ENCODE results near the gene CHGA.

Gene CHGA

DNA sequence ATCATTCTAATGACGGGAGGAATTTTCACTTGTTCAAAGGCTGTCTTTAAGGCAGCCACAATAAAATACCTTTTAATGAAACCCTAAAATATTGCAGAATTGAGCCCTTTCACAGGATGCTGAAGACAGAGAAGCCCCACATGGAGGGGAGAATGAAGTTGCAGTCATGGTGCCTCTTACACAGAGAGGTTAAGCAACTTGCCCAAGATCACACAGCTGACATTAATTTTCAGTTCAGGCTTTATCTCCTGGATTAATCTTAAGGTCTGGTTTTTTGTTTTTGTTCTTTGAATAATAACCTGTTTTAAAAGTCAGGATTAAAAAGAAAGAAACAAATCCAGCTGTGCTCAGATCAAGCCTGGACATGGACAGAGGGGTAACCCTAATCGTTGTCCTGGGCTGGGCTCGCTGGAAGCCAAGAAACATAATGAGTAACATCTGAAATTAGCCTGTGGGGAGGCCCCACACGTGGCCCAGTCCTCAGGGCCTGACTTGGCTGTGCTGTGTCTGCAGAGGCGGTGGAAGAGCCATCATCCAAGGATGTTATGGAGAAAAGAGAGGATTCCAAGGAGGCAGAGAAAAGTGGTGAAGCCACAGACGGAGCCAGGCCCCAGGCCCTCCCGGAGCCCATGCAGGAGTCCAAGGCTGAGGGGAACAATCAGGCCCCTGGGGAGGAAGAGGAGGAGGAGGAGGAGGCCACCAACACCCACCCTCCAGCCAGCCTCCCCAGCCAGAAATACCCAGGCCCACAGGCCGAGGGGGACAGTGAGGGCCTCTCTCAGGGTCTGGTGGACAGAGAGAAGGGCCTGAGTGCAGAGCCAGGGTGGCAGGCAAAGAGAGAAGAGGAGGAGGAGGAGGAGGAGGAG is 8.0 kb downstream of the CHGA start:
- no peak for DNase-seq

DNA sequence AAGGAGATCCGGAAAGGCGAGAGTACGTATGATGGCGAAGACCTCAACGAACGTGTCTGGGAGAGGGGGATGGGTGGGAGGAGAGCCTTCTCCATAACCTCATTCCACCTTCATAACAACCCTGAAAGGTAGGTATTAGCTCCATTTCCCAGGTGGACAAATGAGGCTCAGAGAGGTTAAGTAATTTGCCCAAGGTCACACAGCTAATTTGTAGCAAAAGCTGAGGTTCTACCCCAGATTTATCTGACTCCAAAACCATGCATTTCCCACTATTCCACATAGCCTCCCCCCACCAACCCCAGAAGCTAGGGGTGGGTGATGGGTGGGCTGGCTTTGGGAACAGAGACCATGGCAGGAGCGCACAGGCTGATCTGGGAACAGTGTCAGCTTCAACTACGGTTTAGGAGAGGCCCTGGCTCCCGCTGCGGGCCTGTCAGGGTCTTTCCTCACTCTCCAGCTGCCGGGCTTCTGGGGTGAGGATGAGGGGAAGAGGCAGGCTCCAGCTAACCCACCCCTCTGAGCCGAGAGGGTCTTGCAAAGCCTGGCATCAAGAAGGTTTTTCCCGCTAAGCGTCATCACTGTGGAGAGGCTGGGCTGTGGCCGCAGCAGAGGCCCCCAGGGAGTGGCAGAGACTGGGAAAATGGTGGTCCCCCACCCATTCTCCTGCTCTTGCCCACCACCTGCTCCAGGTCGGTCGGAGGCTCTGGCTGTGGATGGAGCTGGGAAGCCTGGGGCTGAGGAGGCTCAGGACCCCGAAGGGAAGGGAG is 8.9 kb downstream of the CHGA start:
- no peak for DNase-seq

DNA sequence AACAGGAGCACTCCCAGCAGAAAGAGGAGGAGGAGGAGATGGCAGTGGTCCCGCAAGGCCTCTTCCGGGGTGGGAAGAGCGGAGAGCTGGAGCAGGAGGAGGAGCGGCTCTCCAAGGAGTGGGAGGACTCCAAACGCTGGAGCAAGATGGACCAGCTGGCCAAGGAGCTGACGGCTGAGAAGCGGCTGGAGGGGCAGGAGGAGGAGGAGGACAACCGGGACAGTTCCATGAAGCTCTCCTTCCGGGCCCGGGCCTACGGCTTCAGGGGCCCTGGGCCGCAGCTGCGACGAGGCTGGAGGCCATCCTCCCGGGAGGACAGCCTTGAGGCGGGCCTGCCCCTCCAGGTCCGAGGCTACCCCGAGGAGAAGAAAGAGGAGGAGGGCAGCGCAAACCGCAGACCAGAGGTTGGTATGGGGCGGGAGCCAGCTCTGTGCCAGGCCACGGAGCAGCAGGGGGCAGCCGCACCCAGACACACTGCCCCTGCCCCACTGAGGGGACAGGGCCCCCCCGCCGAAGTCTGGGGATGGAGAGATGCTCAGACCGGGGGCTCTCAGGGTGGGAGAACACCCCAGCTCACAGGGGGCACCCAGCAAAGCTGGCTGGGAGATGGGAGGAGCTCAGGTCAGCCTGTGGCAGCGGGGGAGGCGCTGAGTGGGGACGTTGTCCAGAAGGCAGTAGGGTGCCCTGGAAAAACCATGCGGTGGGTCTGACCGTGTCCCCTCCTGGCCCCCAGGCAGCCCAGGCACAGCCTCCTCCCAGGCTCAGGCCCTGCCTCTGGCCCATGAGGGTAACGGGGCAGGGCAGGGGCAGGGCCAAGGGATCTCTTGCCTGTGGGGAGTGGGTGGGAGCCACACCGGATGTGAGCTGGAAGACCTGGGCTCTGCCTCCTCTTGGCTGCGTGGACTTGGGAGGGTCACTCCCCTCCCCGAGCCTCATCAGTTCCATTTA is 9.8 kb downstream of the CHGA start:
- DNase-seq: no peak

DNA sequence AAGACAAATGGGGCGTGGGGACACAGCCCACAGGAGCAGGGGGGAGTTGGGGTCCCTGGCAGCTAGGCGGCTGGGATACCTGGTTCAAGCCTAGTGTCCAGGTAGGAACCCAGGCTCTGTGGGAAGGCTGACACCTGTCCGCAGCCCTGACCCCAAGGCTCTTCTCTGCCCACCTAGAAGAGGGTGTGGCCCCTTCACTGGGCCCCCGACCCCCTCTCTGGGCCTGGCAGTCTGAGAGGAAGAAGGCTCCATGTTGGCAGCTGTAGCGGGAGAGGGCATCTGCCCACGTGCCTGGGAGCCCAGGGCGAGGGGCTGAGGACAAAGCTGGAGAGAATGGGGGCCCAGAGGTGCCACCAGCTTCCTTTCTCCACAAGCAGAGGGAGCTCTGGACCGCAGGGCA is 10.5 kb downstream of the CHGA start:
- DNase-seq: no peak

GRCh38 chr14:92934196-92935085 is 11.5 kb downstream of the CHGA start:
- DNase-seq: no peak

DNA sequence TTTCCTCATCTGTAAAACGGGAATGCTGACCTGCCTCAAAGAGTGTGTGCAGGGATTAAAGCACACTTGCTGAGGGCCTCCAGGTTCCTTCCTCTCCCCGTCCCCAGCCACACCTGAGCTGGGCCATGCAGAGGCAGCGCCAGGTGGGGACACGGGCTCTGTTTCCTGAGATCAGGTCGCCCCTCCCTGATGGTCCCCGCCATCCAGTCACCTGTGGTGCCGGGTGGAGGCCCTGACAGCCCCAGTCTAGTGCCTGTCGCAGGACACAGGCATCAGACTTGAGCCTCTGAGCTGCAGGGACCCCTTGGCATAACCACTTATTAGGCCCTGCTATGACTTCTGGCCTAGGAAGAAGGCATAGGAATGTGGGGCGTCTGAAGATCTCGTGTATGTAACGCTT is 12.5 kb downstream of the CHGA start:
- DNase-seq: no peak

- no peak for DNase-seq
Observed at GRCh38 chr14:92936085-92936484, 13.1 kb downstream of the CHGA start.

DNA sequence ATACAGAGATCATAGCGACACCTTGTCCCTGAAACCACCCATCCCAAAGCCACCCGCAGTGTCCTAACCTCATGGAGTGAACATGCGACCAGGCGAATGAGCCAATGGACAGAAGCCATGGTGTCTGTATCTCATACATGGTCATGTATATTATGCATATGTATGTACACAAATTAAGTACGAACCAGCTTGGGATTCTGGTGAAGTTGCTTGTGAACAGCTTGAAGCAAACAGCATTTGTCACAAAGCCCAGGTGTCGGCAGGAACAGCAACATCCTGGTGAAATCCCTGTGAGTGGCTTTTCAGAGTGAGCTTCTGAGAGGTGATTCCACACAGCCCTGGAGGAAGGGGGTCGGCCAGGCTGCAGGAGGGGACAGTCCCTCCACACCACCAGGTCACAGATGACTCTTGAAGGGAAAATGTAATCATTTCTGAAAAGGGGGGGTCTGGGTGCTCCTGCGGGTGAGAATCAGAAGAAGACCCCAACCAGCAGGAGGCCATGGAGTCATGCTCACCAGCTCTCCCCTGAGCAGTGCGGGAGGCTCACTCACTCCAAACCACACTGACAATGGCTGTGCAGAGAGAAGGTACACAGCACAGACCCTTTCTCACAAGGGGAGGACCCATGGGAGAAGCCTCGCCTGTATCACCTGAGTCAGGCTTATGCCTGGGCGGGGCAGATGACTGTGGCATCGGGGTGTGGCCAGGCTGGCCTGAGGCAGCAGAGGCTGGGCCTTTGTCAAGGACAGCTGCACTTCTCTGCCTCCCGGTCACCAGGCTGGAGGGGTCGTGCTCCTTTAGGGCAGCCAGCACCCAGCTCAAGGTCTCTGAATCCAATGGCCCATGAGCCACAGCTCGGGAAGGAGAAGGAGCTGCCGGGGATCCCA is 14.3 kb downstream of the CHGA start:
- DNase-seq: no peak

- no peak for DNase-seq
Observed at GRCh38 chr14:92938235-92938875, 15.4 kb downstream of the CHGA start.

- DNase-seq: no peak
Observed at GRCh38 chr14:92938890-92939671, 16.1 kb downstream of the CHGA start.

GRCh38 chr14:92939699-92940098 is 16.7 kb downstream of the CHGA start:
- no peak for DNase-seq

DNA sequence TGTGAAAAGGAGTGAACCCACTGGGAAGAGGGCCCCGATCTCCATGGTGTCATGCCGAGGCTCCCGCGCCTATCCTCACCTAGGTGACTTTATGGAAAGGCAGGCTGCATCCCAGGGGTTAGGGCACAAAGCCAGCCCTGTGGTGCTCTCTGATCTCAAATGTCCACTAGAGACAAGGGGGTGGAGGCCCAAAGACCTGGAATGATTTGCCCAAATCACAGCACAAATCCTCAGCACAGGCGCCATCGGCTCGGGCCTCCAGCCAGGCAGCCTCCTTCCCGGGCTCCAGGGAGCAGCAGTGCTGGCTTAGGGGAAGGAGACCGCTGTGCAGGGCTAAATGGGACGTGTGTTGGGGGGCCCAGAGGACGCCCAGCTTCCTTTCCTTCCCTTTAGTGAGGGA is 17.6 kb downstream of the CHGA start:
- no peak for DNase-seq

- DNase-seq: no peak
Observed at GRCh38 chr14:92941531-92941930, 18.6 kb downstream of the CHGA start.

DNA sequence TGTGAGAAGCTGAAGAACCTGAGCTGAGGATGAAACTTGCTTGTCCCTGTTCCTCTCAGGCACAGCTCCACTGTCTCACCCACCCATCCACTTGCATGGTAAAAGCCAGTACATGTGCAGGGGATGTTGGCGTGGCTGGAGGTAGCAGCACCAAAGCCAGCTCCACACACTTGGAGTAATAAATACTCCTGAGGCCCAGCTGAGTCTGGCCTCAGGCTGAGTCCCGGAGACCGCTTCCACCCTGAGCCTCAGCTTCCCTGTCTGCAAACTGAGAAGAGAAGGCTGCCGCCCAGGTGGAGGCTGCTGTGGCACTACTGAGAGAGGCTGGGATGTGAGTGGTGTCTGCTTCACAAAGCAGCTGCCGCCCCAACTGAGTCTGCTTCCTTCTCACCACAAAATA is 19.2 kb downstream of the CHGA start:
- DNase-seq: no peak

- DNase-seq: no peak
Observed at GRCh38 chr14:92942576-92942975, 19.6 kb downstream of the CHGA start.

DNA sequence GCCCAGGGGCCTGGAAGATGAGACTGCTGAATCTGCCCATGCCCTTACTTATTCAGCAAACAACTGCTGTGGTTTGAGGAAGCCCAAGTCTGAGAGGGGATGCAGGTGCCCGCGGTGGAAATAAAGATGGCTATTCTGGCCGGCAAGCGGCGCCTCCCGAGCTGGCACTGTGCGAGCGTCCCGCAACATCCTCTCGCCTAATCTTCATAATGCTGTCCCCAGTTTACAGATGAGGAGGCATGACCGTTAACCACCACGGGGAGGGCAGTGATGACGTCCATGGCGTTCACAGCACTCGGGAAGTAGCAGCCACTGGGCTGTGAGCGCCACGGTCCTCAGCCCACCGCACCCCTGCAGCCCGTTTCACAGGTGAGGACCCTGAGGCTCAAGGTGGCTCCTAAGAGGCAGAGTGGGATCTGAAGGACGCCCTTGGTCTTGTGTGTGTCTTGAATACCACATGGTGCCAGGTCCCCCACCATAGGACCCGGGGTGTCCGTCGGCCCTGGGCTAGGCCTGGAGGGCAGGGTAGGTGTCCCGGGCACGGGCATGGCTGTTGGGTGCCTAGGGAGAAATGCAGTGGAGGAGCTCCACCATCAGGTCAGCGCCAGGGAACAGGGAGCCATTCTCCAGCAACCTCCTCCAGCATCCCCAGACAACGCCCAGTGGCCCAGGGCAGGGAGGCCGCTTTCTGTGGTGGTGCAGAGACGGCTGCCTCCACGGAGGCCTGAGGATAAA is 20.2 kb downstream of the CHGA start:
- DNase-seq: no peak

GRCh38 chr14:92943855-92944570 is 21.1 kb downstream of the CHGA start:
- no peak for DNase-seq

- no peak for DNase-seq
Observed at GRCh38 chr14:92944976-92945375, 22.0 kb downstream of the CHGA start.

All from SW 1271 (cell line).